GM10266 (cell line): ENCODE measurements around the gene MTA3.
A peak's percentile ranks its signal among the peaks of the same experiment; 100 is the strongest.

Source experiments
- DNase-seq: peaks from one replicate; pipeline ENCODE4 v3.0.0; 2012; ENCODE audit errors: extremely low spot score
- TF ChIP-seq, protein P1 (sequence below): IDR thresholded peaks from 2 replicates; pipeline ENCODE4 v1.5.1; 2012; ENCODE audit warnings: mild to moderate bottlenecking, low read depth; ENCODE audit not compliant: control insufficient read depth, insufficient read depth; ENCODE audit errors: missing control alignments

Gene MTA3

GRCh38 chr2:42769583-42770287 lies 201.3 kb downstream of the MTA3 start:
- no peak for DNase-seq
- TF ChIP-seq, protein P1, sequence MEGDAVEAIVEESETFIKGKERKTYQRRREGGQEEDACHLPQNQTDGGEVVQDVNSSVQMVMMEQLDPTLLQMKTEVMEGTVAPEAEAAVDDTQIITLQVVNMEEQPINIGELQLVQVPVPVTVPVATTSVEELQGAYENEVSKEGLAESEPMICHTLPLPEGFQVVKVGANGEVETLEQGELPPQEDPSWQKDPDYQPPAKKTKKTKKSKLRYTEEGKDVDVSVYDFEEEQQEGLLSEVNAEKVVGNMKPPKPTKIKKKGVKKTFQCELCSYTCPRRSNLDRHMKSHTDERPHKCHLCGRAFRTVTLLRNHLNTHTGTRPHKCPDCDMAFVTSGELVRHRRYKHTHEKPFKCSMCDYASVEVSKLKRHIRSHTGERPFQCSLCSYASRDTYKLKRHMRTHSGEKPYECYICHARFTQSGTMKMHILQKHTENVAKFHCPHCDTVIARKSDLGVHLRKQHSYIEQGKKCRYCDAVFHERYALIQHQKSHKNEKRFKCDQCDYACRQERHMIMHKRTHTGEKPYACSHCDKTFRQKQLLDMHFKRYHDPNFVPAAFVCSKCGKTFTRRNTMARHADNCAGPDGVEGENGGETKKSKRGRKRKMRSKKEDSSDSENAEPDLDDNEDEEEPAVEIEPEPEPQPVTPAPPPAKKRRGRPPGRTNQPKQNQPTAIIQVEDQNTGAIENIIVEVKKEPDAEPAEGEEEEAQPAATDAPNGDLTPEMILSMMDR: no peak

- peak; percentile 57 for DNase-seq
- TF ChIP-seq, protein P1: peak; percentile 56
Measured at GRCh38 chr2:42770288-42771131, 202.1 kb downstream of the MTA3 start.

DNA sequence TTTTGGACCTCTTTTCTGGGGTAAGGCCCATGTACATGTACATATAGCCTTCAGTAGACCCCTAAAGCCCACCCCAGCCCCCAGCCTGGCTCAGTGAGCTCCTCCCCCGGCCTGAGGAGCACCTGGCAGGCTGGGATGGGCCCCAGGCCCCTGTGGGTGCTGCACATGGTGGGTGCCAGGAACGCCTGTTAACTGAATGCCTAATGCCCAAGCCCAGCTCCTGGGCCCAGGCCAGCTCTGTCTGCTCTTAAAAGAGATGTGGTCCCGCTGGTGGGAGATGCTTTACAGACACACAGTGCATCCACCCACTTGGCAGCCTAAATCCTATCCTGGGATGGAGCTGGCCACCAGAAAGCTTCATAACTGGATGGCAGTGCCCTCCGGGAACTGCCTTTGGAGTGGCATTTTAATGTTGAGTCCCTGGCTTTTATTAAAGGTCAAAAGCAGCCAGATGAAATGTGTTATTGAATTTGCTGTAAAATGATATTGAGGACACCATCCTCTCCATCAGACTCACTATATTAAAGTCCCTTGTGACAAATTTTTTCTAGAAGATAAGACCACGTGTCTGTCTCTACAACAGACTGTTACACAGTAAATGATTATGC lies 203.2 kb downstream of the MTA3 start:
- TF ChIP-seq, protein P1: no peak
- no peak for DNase-seq

- DNase-seq: peak; percentile 45
- TF ChIP-seq, protein P1: no peak
Measured at GRCh38 chr2:42775186-42775585, 206.8 kb downstream of the MTA3 start.

DNA sequence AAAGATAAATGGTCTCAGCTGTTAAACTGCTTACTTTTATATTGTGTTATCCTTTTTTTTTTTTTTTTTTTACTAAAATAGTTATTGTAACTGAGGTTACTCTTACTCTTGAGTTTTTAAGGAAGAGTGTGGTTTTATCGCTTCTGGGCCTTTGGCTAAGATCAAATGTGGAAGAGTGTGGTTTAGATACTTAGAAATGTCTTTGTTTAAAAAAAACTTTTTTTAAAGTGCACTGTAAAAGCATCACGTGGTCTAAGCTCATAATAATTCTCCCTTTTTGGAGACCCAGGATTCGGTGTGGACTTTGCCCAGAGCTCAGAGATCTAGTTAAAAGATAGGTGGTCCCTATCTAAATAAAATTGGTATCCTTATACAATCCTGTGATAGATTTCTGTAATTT lies 207.4 kb downstream of the MTA3 start:
- DNase-seq: no peak
- TF ChIP-seq, protein P1: no peak

DNA sequence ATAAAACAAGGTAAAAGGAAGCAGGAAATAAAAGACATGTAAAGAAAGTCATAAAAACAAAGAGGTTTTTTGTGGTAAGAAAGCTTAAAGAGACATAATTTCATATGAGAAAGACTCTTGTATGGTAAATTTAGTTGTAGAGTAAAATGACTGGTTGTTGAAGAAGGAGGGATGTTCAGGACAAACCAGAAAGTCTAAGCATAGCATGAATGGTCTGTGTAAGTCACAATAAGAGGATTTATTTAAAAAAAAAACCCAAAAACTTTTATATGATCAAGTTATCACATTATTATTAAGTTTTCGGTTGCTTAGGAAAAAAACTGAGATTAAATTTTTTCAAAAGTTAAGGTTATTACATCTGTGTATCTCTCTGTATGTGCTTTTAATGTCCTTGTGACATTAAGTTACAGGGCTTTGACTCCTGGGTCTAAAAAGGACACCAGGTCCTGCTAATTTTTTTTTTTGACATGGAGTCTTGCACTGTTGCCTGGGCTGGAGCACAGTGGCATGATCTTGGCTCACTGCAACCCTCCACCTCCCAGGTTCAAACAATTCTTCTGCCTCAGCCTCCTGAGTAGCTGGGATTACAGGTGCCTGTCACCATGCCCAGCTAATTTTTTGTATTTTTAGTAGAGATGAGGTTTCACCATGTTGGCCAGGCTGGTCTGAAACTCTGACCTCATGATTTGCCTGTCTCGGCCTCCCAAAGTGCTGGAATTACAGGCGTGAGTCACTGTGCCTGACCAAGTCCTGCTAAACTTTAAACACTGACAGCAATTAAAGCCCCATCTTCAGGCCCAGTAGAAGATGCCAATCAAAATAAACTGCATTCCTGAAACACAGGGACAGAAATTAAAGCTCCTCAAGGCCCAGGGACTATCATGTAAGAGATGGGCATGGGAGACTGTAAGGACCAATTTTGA lies 209.7 kb downstream of the MTA3 start:
- TF ChIP-seq, protein P1: no peak
- no peak for DNase-seq
